Duodenal mucosa (tissue), 2 donors: ENCODE data around the gene MAD1L1.

Source experiments
- H3K27ac ChIP-seq: one replicate; pipeline ENCODE4 v1.7.0; 2013; ENCODE audit warnings: low read depth, low read length
- H3K27me3 ChIP-seq, 2 donors: one replicate each; pipeline ENCODE4 v1.7.0; 2013; ENCODE audit warnings: low read length in 2 of 2, control low read depth in 1 of 2; ENCODE audit not compliant: insufficient read depth in 2 of 2, control insufficient read depth in 1 of 2
- H3K36me3 ChIP-seq, 2 donors: one replicate each; pipeline ENCODE4 v1.7.0; 2013; ENCODE audit warnings: low read length in 2 of 2, control low read depth in 1 of 2; ENCODE audit not compliant: insufficient read depth in 2 of 2, control insufficient read depth in 1 of 2
- H3K4me1 ChIP-seq, 2 donors: one replicate each; pipeline ENCODE4 v1.7.0; 2013; ENCODE audit warnings: low read length in 2 of 2, control low read depth in 1 of 2; ENCODE audit not compliant: insufficient read depth in 2 of 2, control insufficient read depth in 1 of 2
- H3K4me3 ChIP-seq, 2 donors: one replicate each; pipeline ENCODE4 v1.7.0; 2013; ENCODE audit warnings: low read length in 2 of 2, low read depth in 1 of 2
- H3K9ac ChIP-seq, 2 donors: one replicate each; pipeline ENCODE4 v1.7.0; 2013; ENCODE audit warnings: low read length in 2 of 2, low read depth in 1 of 2
- H3K9me3 ChIP-seq, 2 donors: one replicate each; pipeline ENCODE4 v1.7.0; 2013; ENCODE audit warnings: low read length in 2 of 2, control low read depth in 1 of 2; ENCODE audit not compliant: control insufficient read depth in 1 of 2

MAD1L1 gene

GRCh38 chr7:2158331-2159175 lies 74.2 kb downstream of the MAD1L1 start:
- H3K27me3 ChIP-seq: no peaks in the 10 kb centered on the region
- H3K9me3 ChIP-seq: no peaks in the 10 kb centered on the region
- H3K4me3 ChIP-seq: no peak overlapping the region
- no peak overlapping the region for H3K9ac ChIP-seq
- H3K4me1 ChIP-seq: peaks cover 10 to 13% of the 10 kb centered on the region in 2 donors
- H3K27ac ChIP-seq: no peak overlapping the region
- no peaks in the 10 kb centered on the region for H3K36me3 ChIP-seq

- Histone ChIP-seq H3K27me3 (no peaks in the 10 kb centered on the region), H3K4me1 (peaks cover 10 to 13% of the 10 kb centered on the region in 2 donors), H3K27ac (no peak overlapping the region), H3K9ac (no peak overlapping the region), H3K4me3 (no peak overlapping the region), H3K9me3 (no peaks in the 10 kb centered on the region), H3K36me3 (no peaks in the 10 kb centered on the region)
These were observed 75.1 kb downstream of the MAD1L1 start for GRCh38 chr7:2157473-2158279.

GRCh38 chr7:2156756-2157472 lies 75.8 kb downstream of the MAD1L1 start:
- Histone ChIP-seq H3K9ac (no peak overlapping the region), H3K4me3 (no peak overlapping the region), H3K27me3 (no peaks in the 10 kb centered on the region), H3K36me3 (no peaks in the 10 kb centered on the region), H3K9me3 (no peaks in the 10 kb centered on the region), H3K27ac (no peak overlapping the region), H3K4me1 (peaks cover 10 to 13% of the 10 kb centered on the region in 2 donors)

- no peak overlapping the region for H3K27ac ChIP-seq
- H3K4me1 ChIP-seq: peaks cover 12 to 17% of the 10 kb centered on the region in 2 donors
- no peaks in the 10 kb centered on the region for H3K27me3 ChIP-seq
- no peaks in the 10 kb centered on the region for H3K36me3 ChIP-seq
- H3K9ac ChIP-seq: no peak overlapping the region
- no peak overlapping the region for H3K4me3 ChIP-seq
- no peaks in the 10 kb centered on the region for H3K9me3 ChIP-seq
These were observed 77.9 kb downstream of the MAD1L1 start for GRCh38 chr7:2154831-2155230.

GRCh38 chr7:2154121-2154520 lies 78.6 kb downstream of the MAD1L1 start:
- Histone ChIP-seq H3K27ac (no peak overlapping the region), H3K27me3 (no peaks in the 10 kb centered on the region), H3K9me3 (no peaks in the 10 kb centered on the region), H3K4me1 (peaks cover 14 to 24% of the 10 kb centered on the region in 2 donors), H3K36me3 (peaks cover 0 to under 1% of the 10 kb centered on the region in 2 donors), H3K4me3 (no peak overlapping the region), H3K9ac (no peak overlapping the region)

GRCh38 chr7:2152646-2153045 lies 80.1 kb downstream of the MAD1L1 start:
- H3K4me3 ChIP-seq: no peak overlapping the region
- H3K9ac ChIP-seq: no peak overlapping the region
- no peaks in the 10 kb centered on the region for H3K27me3 ChIP-seq
- no peaks in the 10 kb centered on the region for H3K9me3 ChIP-seq
- H3K4me1 ChIP-seq: peaks cover 9 to 20% of the 10 kb centered on the region in 2 donors
- no peak overlapping the region for H3K27ac ChIP-seq
- H3K36me3 ChIP-seq: peaks cover 0 to 11% of the 10 kb centered on the region in 2 donors

GRCh38 chr7:2151801-2152612 lies 80.7 kb downstream of the MAD1L1 start:
- Histone ChIP-seq H3K9ac (no peak overlapping the region), H3K9me3 (no peaks in the 10 kb centered on the region), H3K4me1 (peaks cover 4 to 15% of the 10 kb centered on the region in 2 donors), H3K27me3 (no peaks in the 10 kb centered on the region), H3K27ac (no peak overlapping the region), H3K36me3 (peaks cover 0 to 11% of the 10 kb centered on the region in 2 donors), H3K4me3 (no peak overlapping the region)

GRCh38 chr7:2151237-2151636 lies 81.5 kb downstream of the MAD1L1 start:
- Histone ChIP-seq H3K27ac (no peak overlapping the region), H3K27me3 (no peaks in the 10 kb centered on the region), H3K36me3 (peaks cover 0 to 18% of the 10 kb centered on the region in 2 donors), H3K9ac (no peak overlapping the region), H3K4me1 (peaks cover 4 to 13% of the 10 kb centered on the region in 2 donors), H3K9me3 (no peaks in the 10 kb centered on the region), H3K4me3 (no peak overlapping the region)

- no peak overlapping the region for H3K9ac ChIP-seq
- H3K36me3 ChIP-seq: peaks cover 0 to 26% of the 10 kb centered on the region in 2 donors
- peaks cover 4 to 13% of the 10 kb centered on the region in 2 donors for H3K4me1 ChIP-seq
- no peak overlapping the region for H3K4me3 ChIP-seq
- H3K9me3 ChIP-seq: no peaks in the 10 kb centered on the region
- no peak overlapping the region for H3K27ac ChIP-seq
- H3K27me3 ChIP-seq: no peaks in the 10 kb centered on the region
These were observed 82.3 kb downstream of the MAD1L1 start for GRCh38 chr7:2150445-2150815.
